Mammary epithelial cell (primary cell): ENCODE data around the gene RTL1.

ENCODE experiments used
- CTCF ChIP-seq, 2 donors: IDR thresholded peaks in 1 of 2; conservative IDR thresholded peaks in 1 of 2; 2 replicates each; pipeline ENCODE4 v1.5.1; 2011 to 2012; ENCODE audit warnings: inconsistent platforms in 2 of 2, low read length in 2 of 2, mild to moderate bottlenecking in 2 of 2, control low read depth in 1 of 2, low read depth in 1 of 2; ENCODE audit not compliant: insufficient read depth in 1 of 2; ENCODE audit errors: extremely low read depth in 1 of 2
- EZH2 ChIP-seq: IDR thresholded peaks from 2 replicates; pipeline ENCODE4 v1.6.1; 2012; ENCODE audit warnings: low read length, inconsistent platforms, borderline replicate concordance

DNA sequence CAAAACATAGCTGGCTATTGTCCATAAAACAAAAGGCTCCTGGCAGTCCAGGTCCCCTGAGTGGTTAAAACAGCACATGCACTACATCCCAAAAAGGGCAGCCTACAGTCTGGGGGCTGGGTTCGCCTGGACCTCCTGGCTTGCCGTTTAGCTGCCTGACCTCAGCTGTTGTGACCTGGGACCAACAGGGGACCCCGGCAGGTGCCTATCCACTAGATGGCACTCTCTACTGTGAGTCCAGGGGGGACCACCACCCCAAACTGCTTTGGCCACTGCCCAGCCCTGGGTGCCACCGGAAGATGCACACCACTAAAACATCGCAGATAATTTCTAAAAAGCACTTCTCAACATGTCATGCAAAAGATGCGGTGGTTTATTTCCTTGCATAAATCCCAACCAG lies 2.9 kb upstream of the RTL1 start:
- TF ChIP-seq EZH2, result no peak
- no peak for TF ChIP-seq CTCF (conservative IDR thresholded peaks at IDR 0.05 in 1 of 2, IDR thresholded peaks at IDR 0.05 in 1 of 2; ENCODE audit: extremely low read depth in 1 of 2, insufficient read depth in 1 of 2, low read depth in 1 of 2, low read length in 2 of 2)
